MCF 10A (cell line): ENCODE results near the gene PDRG1. TPM values are rescaled to one million over a fixed set of nuclear protein-coding genes. Genes with fewer than 3 reads are reported as not detected.
A peak's percentile ranks its signal among the peaks of the same experiment; 100 is the strongest.

Experiments
- Bru-seq: library from RNA; stranded (reverse); fragments of 400-500 nt; gene quantifications from one replicate; lab custom pipeline; 2021; lab: Mats Ljungman, UMichigan
- BruChase-seq, 2 experiments: library from RNA; stranded (reverse); fragments of 400-500 nt; gene quantifications; one replicate each; lab custom pipeline; 2021; lab: Mats Ljungman, UMichigan
- BruUV-seq: library from RNA; stranded (reverse); fragments of 400-500 nt; replicated peaks from 2 replicates; lab custom pipeline; 2021; lab: Mats Ljungman, UMichigan
- CTCF ChIA-PET: fragments of 300-600 bp; sonication (Branson Sonifier 250); formaldehyde crosslinking; extraction: SDS; loops from one replicate; lab custom pipeline; 2021; ENCODE audit warnings: antibody characterized with exemption, inconsistent platforms; lab: Yijun Ruan, JAX
- POLR2A ChIA-PET: fragments of 300-600, 350-650 bp; sonication (Branson Sonifier 250); formaldehyde crosslinking; extraction: SDS; loops from one replicate; lab custom pipeline; 2020; ENCODE audit warnings: antibody characterized with exemption, inconsistent platforms; lab: Yijun Ruan, JAX
- DNase-seq: peaks from one replicate; pipeline ENCODE4 v3.0.0-alpha.2; 2018; ENCODE audit not compliant: unreplicated experiment
- H3K27ac Mint-ChIP-seq: one replicate; pipeline ENCODE4 v1.8.0; 2022; ENCODE audit warnings: mild to moderate bottlenecking, low read depth, mixed read lengths; ENCODE audit not compliant: unreplicated experiment
- H3K27me3 Mint-ChIP-seq: one replicate; pipeline ENCODE4 v1.8.0; 2022; ENCODE audit warnings: mixed read lengths; ENCODE audit not compliant: insufficient read depth, unreplicated experiment
- H3K36me3 Mint-ChIP-seq: one replicate; pipeline ENCODE4 v1.8.0; 2022; ENCODE audit warnings: mild to moderate bottlenecking, moderate library complexity, mixed read lengths; ENCODE audit not compliant: insufficient read depth, unreplicated experiment
- H3K4me1 Mint-ChIP-seq: one replicate; pipeline ENCODE4 v1.8.0; 2022; ENCODE audit warnings: mixed read lengths; ENCODE audit not compliant: insufficient read depth, unreplicated experiment
- H3K4me3 Mint-ChIP-seq: one replicate; pipeline ENCODE4 v1.8.0; 2022; ENCODE audit warnings: mild to moderate bottlenecking, moderate library complexity, mixed read lengths; ENCODE audit not compliant: unreplicated experiment
- H3K9me3 Mint-ChIP-seq: one replicate; pipeline ENCODE4 v1.8.0; 2022; ENCODE audit warnings: mixed read lengths; ENCODE audit not compliant: unreplicated experiment
- intact Hi-C: fragments of 100-400 bp; cut with micrococcal nuclease; formaldehyde crosslinking; loops from 2 replicates; pipeline ENCODE4 v1.14.1; 2022
- long read RNA-seq: library from polyadenylated mRNA; stranded (forward); transcript quantifications from one replicate; pipeline ENCODE4 v2.0.0, GENCODE V29; 2022
- total RNA-seq: library from RNA; stranded (reverse); gene quantifications from 2 replicates; pipeline ENCODE4 v1.2.3, GENCODE V29; 2022
- TF ChIP-seq, protein P1 (sequence below): fragments of 200-600 bp; IDR thresholded peaks from one replicate; pipeline ENCODE4 v1.8.0; 2022; ENCODE audit warnings: antibody characterized with exemption, mild to moderate bottlenecking; ENCODE audit not compliant: unreplicated experiment

PDRG1 gene
- total RNA-seq = 12.2 and 16.3 TPM in 2 replicates
- Bru-seq, nascent RNA = percentile 79 among the genes with signal in this experiment
- BruChase-seq, experiment 1, labeled RNA remaining after a 6-hour chase = percentile 61 among the genes with signal in this experiment
- BruChase-seq, experiment 2, labeled RNA remaining after a 2-hour chase = percentile 74 among the genes with signal in this experiment
- long read RNA-seq, transcript PDRG1-201 (5 exons, 1,998 nt) = major isoform, 40 of 42 reads
- long read RNA-seq, partial matches to known transcripts = 0 of 42 reads
- long read RNA-seq, other reads (novel, unspliced or antisense) = 2 of 42 reads

DNA sequence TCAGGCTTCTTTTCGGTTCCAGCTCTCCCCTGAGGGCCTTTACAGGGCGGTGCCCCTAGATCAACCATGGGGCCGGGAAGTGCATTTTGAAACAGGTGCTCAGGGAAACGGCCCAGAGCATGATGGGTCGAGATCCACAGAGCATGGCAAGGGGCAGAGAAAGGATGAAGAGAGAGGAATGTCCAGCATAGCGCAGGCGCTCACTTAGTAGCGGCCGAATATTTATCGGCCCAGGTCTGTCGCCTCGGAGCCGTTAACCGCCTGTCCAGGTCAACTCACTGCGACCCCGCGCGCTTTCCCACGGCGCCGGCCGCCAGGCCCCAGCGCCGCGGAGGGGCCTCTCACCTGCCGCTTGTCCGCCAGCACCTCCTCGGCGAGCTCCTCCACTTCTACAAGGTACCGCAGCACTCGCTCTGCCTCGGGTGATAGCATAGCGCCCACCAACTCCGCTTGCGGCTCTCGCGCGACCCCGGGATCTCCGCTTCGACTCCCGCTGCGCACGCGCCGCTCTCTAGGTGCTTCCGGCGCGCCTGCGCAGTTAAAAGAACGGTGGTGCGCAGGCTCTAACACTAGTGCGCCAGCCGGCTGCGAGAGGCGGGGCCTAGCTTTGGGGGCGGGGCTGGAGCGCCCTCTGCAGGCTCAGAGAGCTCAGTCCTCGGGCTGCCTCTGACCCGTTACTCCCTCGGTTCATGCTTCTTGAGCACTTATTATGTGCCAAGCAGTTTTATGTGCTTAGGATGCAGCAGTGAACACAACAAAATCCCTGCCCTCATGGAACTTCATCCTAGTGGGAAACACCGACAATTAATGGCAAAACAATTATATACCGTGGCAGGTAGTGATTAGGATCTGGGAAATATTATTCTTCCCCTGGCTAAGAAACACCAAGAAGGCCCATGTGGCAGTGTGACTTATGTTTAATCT lies at the start of gene PDRG1:
Gene PDRG1 (minus strand): TSS at position 517 of the 924 bp plus-strand sequence. CDS start 85 bp downstream, at position 432.
- Mint-ChIP-seq H3K36me3 (peaks cover 32% of the 10 kb centered on the region), H3K4me1 (peaks cover 13% of the 10 kb centered on the region), H3K4me3 (peak within 1 kb of the TSS; percentile 81), H3K9me3 (no peaks in the 10 kb centered on the region), H3K27ac (peak within 1 kb of the TSS; percentile 91), H3K27me3 (peaks cover 29% of the 10 kb centered on the region)
- ChIA-PET CTCF (interaction anchor here (0.6 to 8.4 kb wide), 55 partner anchors 8 to 700 kb away, joined by 3 to 200 read pairs (median 6); partner anchors contain the start of gene XKR7), POLR2A (interaction anchor here (0.7 to 3.2 kb wide), 12 partner anchors 10 to 556 kb away, joined by 3 to 17 read pairs (median 4); no protein-coding TSS in a partner anchor)
- peak; percentile 97 for DNase-seq
- BruUV-seq = TSS peak; percentile 37
- intact Hi-C loops = loop anchor here (1.0 to 5.0 kb wide), 3 partner anchors 81 to 129 kb away; no protein-coding TSS in a partner anchor
- TF ChIP-seq, protein P1, sequence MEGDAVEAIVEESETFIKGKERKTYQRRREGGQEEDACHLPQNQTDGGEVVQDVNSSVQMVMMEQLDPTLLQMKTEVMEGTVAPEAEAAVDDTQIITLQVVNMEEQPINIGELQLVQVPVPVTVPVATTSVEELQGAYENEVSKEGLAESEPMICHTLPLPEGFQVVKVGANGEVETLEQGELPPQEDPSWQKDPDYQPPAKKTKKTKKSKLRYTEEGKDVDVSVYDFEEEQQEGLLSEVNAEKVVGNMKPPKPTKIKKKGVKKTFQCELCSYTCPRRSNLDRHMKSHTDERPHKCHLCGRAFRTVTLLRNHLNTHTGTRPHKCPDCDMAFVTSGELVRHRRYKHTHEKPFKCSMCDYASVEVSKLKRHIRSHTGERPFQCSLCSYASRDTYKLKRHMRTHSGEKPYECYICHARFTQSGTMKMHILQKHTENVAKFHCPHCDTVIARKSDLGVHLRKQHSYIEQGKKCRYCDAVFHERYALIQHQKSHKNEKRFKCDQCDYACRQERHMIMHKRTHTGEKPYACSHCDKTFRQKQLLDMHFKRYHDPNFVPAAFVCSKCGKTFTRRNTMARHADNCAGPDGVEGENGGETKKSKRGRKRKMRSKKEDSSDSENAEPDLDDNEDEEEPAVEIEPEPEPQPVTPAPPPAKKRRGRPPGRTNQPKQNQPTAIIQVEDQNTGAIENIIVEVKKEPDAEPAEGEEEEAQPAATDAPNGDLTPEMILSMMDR = peak; percentile 71

DNA sequence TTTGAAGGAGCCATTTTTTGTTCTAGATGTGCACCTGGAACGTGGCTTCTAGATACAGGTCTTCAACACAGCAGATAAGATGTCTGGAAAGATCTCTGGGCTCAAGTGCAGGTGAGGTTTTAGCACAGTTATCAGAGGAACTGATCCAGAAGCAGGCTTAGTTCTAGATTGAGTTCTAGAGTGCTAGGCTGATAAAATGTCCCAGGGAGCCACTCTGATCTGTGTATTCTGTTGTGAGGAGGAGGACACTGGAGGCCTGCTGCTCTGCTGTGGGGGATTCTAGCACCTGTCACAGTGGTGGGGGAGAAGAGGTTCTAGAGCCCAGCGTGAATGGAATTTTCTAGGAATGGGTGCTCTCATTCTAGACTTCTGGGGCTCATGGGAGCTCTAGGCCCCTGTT lies 46.4 kb upstream of the PDRG1 start:
- BruUV-seq = no TSS peak
- peaks cover 57% of the 10 kb centered on the region for H3K27me3 Mint-ChIP-seq
- TF ChIP-seq, protein P1 = no peak
- H3K9me3 Mint-ChIP-seq = no peaks in the 10 kb centered on the region
- H3K4me3 Mint-ChIP-seq = no peak overlapping the region
- no peak overlapping the region for H3K27ac Mint-ChIP-seq
- no peak for DNase-seq
- POLR2A ChIA-PET = no interaction called here
- H3K36me3 Mint-ChIP-seq = no peaks in the 10 kb centered on the region
- CTCF ChIA-PET = interaction anchor here (0.6 kb wide), 1 partner anchor 212 kb away, joined by 4 read pairs; no protein-coding TSS in a partner anchor
- intact Hi-C loops = no loop called here
- H3K4me1 Mint-ChIP-seq = no peaks in the 10 kb centered on the region

DNA sequence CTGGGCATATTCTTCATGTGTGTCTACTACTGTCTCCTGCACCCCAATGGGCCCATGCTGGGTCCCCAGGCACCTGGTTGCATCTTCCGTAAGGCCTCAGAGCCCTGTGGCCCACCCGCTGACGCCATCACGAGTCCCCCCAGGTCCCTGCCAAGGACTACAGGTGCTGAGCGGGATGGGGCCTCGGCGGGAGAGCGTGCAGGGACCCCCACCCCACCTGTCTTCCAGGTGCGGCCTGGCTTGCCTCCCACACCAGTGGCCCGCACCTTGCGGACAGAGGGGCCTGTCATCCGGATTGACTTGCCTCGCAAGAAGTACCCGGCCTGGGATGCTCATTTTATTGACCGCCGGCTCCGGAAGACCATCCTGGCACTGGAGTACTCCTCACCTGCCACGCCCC lies 45.1 kb upstream of the PDRG1 start:
- DNase-seq = no peak
- H3K36me3 Mint-ChIP-seq = no peaks in the 10 kb centered on the region
- intact Hi-C loops = no loop called here
- H3K27ac Mint-ChIP-seq = no peak overlapping the region
- no peaks in the 10 kb centered on the region for H3K4me1 Mint-ChIP-seq
- POLR2A ChIA-PET = no interaction called here
- H3K9me3 Mint-ChIP-seq = no peaks in the 10 kb centered on the region
- peaks cover 69% of the 10 kb centered on the region for H3K27me3 Mint-ChIP-seq
- TF ChIP-seq, protein P1 = no peak
- CTCF ChIA-PET = interaction anchor here (0.6 kb wide), 1 partner anchor 34 kb away, joined by 3 read pairs; no protein-coding TSS in a partner anchor
- H3K4me3 Mint-ChIP-seq = no peak overlapping the region
- BruUV-seq = no TSS peak
